ENCODE results near the gene SEMA3G.

DNA sequence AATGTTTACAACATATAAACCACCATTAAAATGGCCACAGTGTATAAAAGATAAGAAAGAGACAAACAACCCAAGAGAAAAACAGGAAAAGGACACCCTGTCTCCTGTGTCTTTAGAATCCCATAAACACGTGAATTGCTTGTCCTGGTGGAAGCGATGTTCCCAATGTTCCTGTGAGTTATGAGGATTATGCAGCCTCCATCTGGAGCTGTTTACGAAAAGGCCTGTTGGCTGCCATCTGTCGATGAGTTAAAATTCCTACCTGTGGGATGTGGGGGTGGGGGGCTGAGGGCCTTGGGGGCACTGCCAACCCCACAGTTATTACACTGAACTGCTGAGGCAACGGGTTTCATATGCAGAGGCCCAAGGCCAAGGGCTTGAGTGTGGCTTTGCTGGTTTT lies 24.1 kb upstream of the SEMA3G start:
- TF ChIP-seq CTCF (conservative IDR thresholded peaks at IDR 0.05 in 1 of 2, IDR thresholded peaks at IDR 0.05 in 1 of 2; ENCODE audit: low read depth in 1 of 2, low read length in 2 of 2) (no peak), EZH2 (IDR thresholded peaks at IDR 0.05; ENCODE audit: low read length, missing control alignments) (no peak)
